ENCODE measurements around the gene PHYKPL. TPM values are rescaled to one million over a fixed set of nuclear protein-coding genes. Genes with fewer than 3 reads are reported as not detected.

The PHYKPL gene
- total RNA-seq, 2 experiments from 2014 or later: 125 to 126 TPM

- H3K27ac Mint-ChIP-seq: peak overlapping the region; percentile 98
Measured at GRCh38 chr5:178238313-178238635, 5.7 kb upstream of the PHYKPL start.

GRCh38 chr5:178237431-178238312 is 5.1 kb upstream of the PHYKPL start:
- Mint-ChIP-seq H3K4me3 (peak overlapping the region; percentile 65), H3K36me3 (ENCODE audit: low read depth) (peaks cover 2% of the 10 kb centered on the region), H3K4me1 (ENCODE audit: low read depth) (peaks cover 91% of the 10 kb centered on the region), H3K27ac (peak overlapping the region; percentile 98), H3K9me3 (ENCODE audit: insufficient read depth) (no peaks in the 10 kb centered on the region), H3K27me3 (ENCODE audit: low read depth) (no peaks in the 10 kb centered on the region)
- ATAC-seq (no peak), DNase-seq (no peak)
- ChIA-PET POLR2A (interaction anchor here (1.3 to 1.5 kb wide), 2 partner anchors 33 kb away, joined by 5 read pairs; partner anchors contain the start of gene HNRNPAB), CTCF (interaction anchor here (1.2 to 2.2 kb wide), 6 partner anchors 10 to 312 kb away, joined by 3 to 5 read pairs (median 4); partner anchors contain the start of gene HNRNPAB)

More at GRCh38 chr5:178238313-178238635, 5.7 kb upstream of the PHYKPL start:
- ChIA-PET CTCF (interaction anchor here (1.2 kb wide), 3 partner anchors 10 to 46 kb away, joined by 3 to 5 read pairs (median 3); no protein-coding TSS in a partner anchor), POLR2A (interaction anchor here (1.3 kb wide), 1 partner anchor 34 kb away, joined by 5 read pairs; the partner anchor contains the start of gene HNRNPAB)
- DNase-seq (no peak), ATAC-seq (no peak)
- H3K4me1 Mint-ChIP-seq (ENCODE audit: low read depth): peaks cover 92% of the 10 kb centered on the region
- H3K4me3 Mint-ChIP-seq: peak overlapping the region; percentile 65
- no peaks in the 10 kb centered on the region for H3K27me3 Mint-ChIP-seq (ENCODE audit: low read depth)
- no peaks in the 10 kb centered on the region for H3K9me3 Mint-ChIP-seq (ENCODE audit: insufficient read depth)
- peaks cover 2% of the 10 kb centered on the region for H3K36me3 Mint-ChIP-seq (ENCODE audit: low read depth)

- DNase-seq (no peak), ATAC-seq (no peak)
- Mint-ChIP-seq H3K4me1 (ENCODE audit: low read depth) (peaks cover 85% of the 10 kb centered on the region), H3K9me3 (ENCODE audit: insufficient read depth) (no peaks in the 10 kb centered on the region), H3K4me3 (peak overlapping the region; percentile 20), H3K27me3 (ENCODE audit: low read depth) (no peaks in the 10 kb centered on the region), H3K27ac (peak overlapping the region; percentile 98), H3K36me3 (ENCODE audit: low read depth) (peaks cover 5% of the 10 kb centered on the region)
- ChIA-PET POLR2A (interaction anchor here (1.5 kb wide), 1 partner anchor 32 kb away, joined by 5 read pairs; the partner anchor contains the start of gene HNRNPAB), CTCF (interaction anchor here (1.1 to 2.2 kb wide), 4 partner anchors 11 to 313 kb away, joined by 4 to 5 read pairs (median 4); partner anchors contain the start of gene HNRNPAB)
Measured at GRCh38 chr5:178236679-178237078, 4.1 kb upstream of the PHYKPL start.

GRCh38 chr5:178236126-178236525 is 3.5 kb upstream of the PHYKPL start:
- ChIA-PET POLR2A (interaction anchor here (1.5 kb wide), 1 partner anchor 32 kb away, joined by 5 read pairs; the partner anchor contains the start of gene HNRNPAB), CTCF (interaction anchor here (1.1 to 2.4 kb wide), 4 partner anchors 12 to 314 kb away, joined by 4 to 22 read pairs (median 7); no protein-coding TSS in a partner anchor)
- H3K27me3 Mint-ChIP-seq (ENCODE audit: low read depth): no peaks in the 10 kb centered on the region
- DNase-seq (no peak), ATAC-seq (no peak)
- peak overlapping the region; percentile 20 for H3K4me3 Mint-ChIP-seq
- peaks cover 11% of the 10 kb centered on the region for H3K36me3 Mint-ChIP-seq (ENCODE audit: low read depth)
- peak overlapping the region; percentile 98 for H3K27ac Mint-ChIP-seq
- H3K9me3 Mint-ChIP-seq (ENCODE audit: insufficient read depth): no peaks in the 10 kb centered on the region
- H3K4me1 Mint-ChIP-seq (ENCODE audit: low read depth): peaks cover 83% of the 10 kb centered on the region

GRCh38 chr5:178235588-178235974 is 3.0 kb upstream of the PHYKPL start:
- H3K27ac Mint-ChIP-seq: peak overlapping the region; percentile 65
- no peak for ATAC-seq
- no peak overlapping the region for H3K4me3 Mint-ChIP-seq
- peaks cover 83% of the 10 kb centered on the region for H3K4me1 Mint-ChIP-seq (ENCODE audit: low read depth)
- CTCF ChIA-PET: interaction anchor here (0.9 to 2.4 kb wide), 16 partner anchors 9 to 390 kb away, joined by 3 to 22 read pairs (median 4); no protein-coding TSS in a partner anchor
- H3K9me3 Mint-ChIP-seq (ENCODE audit: insufficient read depth): no peaks in the 10 kb centered on the region
- no peak for DNase-seq
- H3K27me3 Mint-ChIP-seq (ENCODE audit: low read depth): no peaks in the 10 kb centered on the region
- POLR2A ChIA-PET: interaction anchor here (1.2 to 1.5 kb wide), 3 partner anchors 30 to 31 kb away, joined by 3 to 5 read pairs (median 4); partner anchors contain the start of gene HNRNPAB
- H3K36me3 Mint-ChIP-seq (ENCODE audit: low read depth): peaks cover 16% of the 10 kb centered on the region

GRCh38 chr5:178234750-178235587 is 2.4 kb upstream of the PHYKPL start:
- POLR2A ChIA-PET: interaction anchor here (0.8 to 1.2 kb wide), 3 partner anchors 29 to 932 kb away, joined by 3 to 4 read pairs (median 3); partner anchors contain the start of gene HNRNPAB
- DNase-seq (peak; percentile 90), ATAC-seq (peak; percentile 23)
- Mint-ChIP-seq H3K36me3 (ENCODE audit: low read depth) (peaks cover 22% of the 10 kb centered on the region), H3K9me3 (ENCODE audit: insufficient read depth) (no peaks in the 10 kb centered on the region), H3K4me1 (ENCODE audit: low read depth) (peaks cover 84% of the 10 kb centered on the region), H3K27me3 (ENCODE audit: low read depth) (no peaks in the 10 kb centered on the region), H3K4me3 (no peak overlapping the region), H3K27ac (peak overlapping the region; percentile 65)
- CTCF ChIA-PET: interaction anchor here (0.7 to 2.4 kb wide), 22 partner anchors 8 to 390 kb away, joined by 3 to 22 read pairs (median 4); partner anchors contain the start of gene HNRNPAB

- no peaks in the 10 kb centered on the region for H3K9me3 Mint-ChIP-seq (ENCODE audit: insufficient read depth)
- ATAC-seq (no peak), DNase-seq (no peak)
- peaks cover 87% of the 10 kb centered on the region for H3K4me1 Mint-ChIP-seq (ENCODE audit: low read depth)
- H3K27ac Mint-ChIP-seq: peak overlapping the region; percentile 72
- peaks cover 29% of the 10 kb centered on the region for H3K36me3 Mint-ChIP-seq (ENCODE audit: low read depth)
- H3K4me3 Mint-ChIP-seq: no peak overlapping the region
- CTCF ChIA-PET: interaction anchor here (0.7 to 2.4 kb wide), 22 partner anchors 8 to 391 kb away, joined by 3 to 22 read pairs (median 4); partner anchors contain the start of gene HNRNPAB
- POLR2A ChIA-PET: interaction anchor here (0.8 to 1.2 kb wide), 3 partner anchors 29 to 933 kb away, joined by 3 to 4 read pairs (median 3); partner anchors contain the start of gene HNRNPAB
- no peaks in the 10 kb centered on the region for H3K27me3 Mint-ChIP-seq (ENCODE audit: low read depth)
Measured at GRCh38 chr5:178234121-178234749, 1.6 kb upstream of the PHYKPL start.

GRCh38 chr5:178232920-178233429 is 373 bp upstream of the PHYKPL start:
- Mint-ChIP-seq H3K36me3 (ENCODE audit: low read depth) (peaks cover 38% of the 10 kb centered on the region), H3K27ac (peak overlapping the region; percentile 83), H3K4me1 (ENCODE audit: low read depth) (peaks cover 87% of the 10 kb centered on the region), H3K27me3 (ENCODE audit: low read depth) (no peaks in the 10 kb centered on the region), H3K4me3 (peak overlapping the region; percentile 57), H3K9me3 (ENCODE audit: insufficient read depth) (no peaks in the 10 kb centered on the region)
- ChIA-PET POLR2A (interaction anchor here (0.7 kb wide), 1 partner anchor 9 kb away, joined by 4 read pairs; no protein-coding TSS in a partner anchor), CTCF (interaction anchor here (0.9 kb wide), 1 partner anchor 8 kb away, joined by 3 read pairs; no protein-coding TSS in a partner anchor)
- no peak for ATAC-seq
- no peak for DNase-seq

- DNase-seq: no peak
- H3K27ac Mint-ChIP-seq: peak overlapping the region; percentile 85
- H3K27me3 Mint-ChIP-seq (ENCODE audit: low read depth): no peaks in the 10 kb centered on the region
- POLR2A ChIA-PET: interaction anchor here (0.7 to 1.2 kb wide), 5 partner anchors 15 to 27 kb away, joined by 3 to 5 read pairs (median 3); partner anchors contain the start of gene HNRNPAB
- H3K9me3 Mint-ChIP-seq (ENCODE audit: insufficient read depth): no peaks in the 10 kb centered on the region
- peak overlapping the region; percentile 90 for H3K4me3 Mint-ChIP-seq
- H3K36me3 Mint-ChIP-seq (ENCODE audit: low read depth): peaks cover 52% of the 10 kb centered on the region
- CTCF ChIA-PET: no interaction called here
- no peak for ATAC-seq
- peaks cover 87% of the 10 kb centered on the region for H3K4me1 Mint-ChIP-seq (ENCODE audit: low read depth)
Measured at GRCh38 chr5:178231539-178232123, 971 bp downstream of the PHYKPL start.
